ENCODE results near the gene DYNLT3.

DYNLT3 gene, protein sequence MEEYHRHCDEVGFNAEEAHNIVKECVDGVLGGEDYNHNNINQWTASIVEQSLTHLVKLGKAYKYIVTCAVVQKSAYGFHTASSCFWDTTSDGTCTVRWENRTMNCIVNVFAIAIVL

DNA sequence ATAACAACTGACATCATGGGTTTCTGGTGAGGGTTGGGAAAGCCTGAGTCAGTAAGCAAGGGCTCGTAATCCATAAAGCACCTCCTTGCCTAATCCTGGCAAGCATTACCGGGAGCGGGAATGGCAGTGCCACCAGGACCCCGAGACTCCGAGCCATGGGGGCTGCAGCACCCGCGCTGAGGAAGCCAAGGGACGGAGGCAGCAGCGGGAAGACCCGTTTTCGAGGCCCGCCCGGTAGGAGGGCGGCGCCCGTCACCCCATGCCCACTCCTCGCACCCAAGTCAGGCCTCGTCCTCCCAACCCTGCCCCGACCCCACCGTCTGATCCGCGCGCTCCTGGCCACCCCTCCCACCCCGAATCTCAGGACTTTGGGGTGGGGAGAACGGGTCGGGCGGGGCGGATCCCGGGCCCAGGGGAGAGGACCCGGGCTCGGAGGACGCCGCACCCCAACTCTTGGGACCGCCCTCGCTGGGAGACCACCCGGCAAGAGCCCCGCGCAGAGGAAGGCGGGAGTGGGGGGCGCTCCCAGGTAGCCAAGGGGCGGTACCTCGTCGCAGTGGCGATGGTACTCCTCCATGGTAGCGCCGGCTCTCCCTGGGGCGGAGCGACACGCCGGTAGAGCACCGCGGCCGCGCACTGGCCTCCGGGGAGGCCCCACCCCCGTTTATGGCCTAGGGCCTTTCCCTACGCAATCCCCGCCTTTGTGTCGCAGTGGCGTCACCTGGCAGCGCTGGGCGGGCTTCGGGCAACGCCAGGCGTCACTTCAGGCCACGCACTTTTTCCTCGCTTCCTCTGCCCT, at the start of gene DYNLT3:
TSS of gene DYNLT3 (minus strand) at position 638 of the 799 bp plus-strand sequence. CDS start at position 577, 61 bp downstream.
- FAIRE-seq (peak; percentile 73), DNase-seq (ENCODE audit: low spot score) (peak; percentile 66)

DNA sequence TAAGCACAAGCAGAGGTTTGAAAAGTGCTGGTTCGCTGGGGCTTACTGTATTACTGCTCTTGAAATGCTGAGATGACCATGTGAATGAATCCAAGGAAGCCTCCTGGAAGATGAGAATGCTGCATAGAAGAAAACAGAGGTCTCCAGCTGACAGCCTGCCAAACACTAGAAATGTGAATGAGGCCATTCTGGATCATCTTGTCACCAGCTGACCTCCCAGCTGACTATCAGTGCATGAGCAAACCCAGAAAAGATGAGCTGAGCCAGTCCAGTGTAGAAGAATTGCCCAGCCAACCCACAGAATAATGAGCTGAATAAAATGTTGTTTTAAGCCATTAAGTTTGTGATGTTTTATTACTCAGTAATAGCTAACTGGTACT, 49.1 kb upstream of the DYNLT3 start:
- FAIRE-seq (no peak), DNase-seq (ENCODE audit: low spot score) (no peak)

DNA sequence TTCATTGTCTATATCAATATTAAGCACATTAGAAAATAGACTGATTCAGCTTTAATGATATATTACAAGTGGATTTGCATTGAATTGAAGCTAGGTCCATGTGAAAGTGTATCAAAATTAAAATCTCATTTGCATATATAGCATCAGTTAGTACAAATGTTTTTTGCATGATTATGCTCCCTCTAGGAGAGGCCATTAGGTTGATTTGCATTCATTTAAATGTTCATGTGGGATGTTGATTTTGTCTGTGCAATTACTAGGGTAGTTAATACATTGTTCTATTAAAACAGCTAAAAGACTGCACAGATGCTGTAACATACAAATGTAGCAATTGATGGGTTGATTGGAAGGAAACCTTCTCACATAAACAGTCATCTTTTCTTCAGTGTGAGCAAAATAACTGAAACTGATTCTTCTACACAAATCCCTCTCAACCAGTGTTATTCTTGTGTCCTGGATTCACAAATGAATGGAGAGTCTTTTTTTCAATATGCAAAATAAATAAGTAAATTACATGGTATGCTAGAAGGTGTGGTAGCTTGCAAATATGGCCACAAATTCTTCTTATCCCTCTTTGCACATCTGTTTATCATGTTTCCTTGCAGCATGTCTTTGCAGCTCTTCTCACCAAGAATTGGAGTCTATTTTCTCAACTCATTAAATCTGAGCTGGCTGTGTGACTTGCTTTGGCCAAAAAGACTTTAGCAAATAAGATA, 48.6 kb upstream of the DYNLT3 start:
- FAIRE-seq (no peak), DNase-seq (ENCODE audit: low spot score) (no peak)

DNA sequence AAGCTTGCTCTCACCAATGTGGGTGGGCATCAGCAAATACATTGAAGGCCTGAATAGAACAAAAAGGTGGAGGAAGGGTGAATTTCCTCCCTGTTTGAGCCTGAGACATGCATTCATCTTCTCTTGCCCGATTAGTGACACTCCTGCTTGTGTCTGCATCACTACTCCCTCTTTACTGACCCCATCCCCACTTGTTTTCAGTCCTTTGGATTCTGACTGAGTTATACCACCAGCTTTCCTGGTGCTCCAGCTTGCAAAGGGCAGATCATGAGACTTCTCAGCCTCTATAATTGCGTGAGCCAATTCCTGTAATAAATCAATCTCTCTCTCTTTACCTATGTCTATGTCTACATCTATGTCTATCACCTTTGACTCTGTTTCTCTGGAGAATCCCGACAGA, 47.4 kb upstream of the DYNLT3 start:
- DNase-seq (ENCODE audit: low spot score) = no peak
- no peak for FAIRE-seq

DNA sequence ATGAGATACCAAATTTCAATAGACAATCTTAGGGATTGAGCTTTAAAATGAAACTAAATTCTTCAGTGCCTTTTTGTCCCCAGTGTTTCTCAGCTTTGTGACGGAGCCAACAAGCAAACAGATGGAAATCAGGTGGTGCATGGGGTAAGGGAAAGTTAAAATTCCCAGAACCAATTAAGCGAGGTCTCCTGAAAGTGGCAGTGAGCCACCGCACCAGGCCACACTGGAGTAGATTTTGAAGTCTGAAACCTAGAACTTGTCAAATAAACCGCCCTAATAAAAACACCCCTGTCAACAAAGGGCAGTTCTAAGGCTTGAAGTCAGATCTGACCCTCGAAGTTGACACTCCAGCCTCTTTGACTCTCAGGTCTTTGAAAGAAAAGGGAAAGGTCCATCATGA, 40.6 kb upstream of the DYNLT3 start:
- DNase-seq (ENCODE audit: low spot score) (no peak), FAIRE-seq (no peak)

DNA sequence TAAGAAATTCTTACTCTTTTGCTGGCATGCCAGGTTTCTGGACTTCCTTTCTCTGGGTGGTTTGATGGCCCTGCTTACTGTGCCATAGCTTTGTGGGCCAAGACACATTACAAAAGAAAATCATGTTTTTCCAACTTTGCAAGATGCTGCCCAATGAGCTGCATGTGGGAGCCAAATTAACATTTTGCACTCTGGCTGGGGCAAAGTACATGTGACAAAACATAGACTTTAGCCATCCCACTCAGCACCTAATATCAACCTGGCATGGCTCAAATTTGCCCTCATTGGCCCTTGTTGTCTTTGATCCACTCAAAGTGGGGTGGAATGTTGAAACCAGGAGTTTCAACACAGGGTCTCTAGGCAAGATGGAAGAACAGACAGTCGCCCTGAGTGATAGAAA, 40.0 kb upstream of the DYNLT3 start:
- DNase-seq (ENCODE audit: low spot score) (no peak), FAIRE-seq (no peak)

DNA sequence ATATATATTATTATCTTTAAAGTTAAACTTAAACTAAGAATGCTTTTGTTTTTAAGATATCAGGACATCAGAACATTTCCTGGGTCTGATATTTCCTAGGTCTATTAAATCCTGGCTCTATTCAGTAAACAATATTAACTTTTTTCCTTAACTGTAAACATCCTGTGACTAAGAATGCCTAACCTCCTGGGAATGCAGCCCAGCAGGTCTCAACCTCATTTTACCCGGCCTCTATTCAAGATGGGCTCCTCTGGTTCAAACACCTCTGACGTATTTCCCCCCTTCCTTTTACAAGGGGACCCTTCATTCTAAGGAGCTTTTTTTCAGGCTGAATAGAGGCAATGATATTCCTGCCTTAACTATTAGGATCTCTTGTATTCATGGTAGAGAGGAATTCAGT, 35.8 kb upstream of the DYNLT3 start:
- DNase-seq (ENCODE audit: low spot score) = no peak

DNA sequence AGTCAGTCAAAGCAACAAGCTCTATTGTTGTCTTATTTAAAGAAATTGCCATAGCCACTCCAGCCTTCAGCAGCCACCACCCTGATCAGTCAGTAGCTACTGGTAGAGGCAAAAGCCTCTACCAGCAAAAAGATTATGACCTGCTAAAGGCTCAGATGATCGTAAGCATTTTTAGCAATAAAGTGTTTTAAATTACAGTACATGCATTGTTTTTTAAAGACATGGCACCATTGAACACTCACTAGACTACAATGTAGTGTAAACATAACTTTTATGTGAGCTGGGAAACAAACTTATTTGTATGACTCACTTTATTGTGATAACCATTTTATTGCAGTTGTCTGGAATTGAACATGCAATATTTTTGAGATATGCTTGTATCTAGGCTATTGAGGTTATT, 32.3 kb upstream of the DYNLT3 start:
- FAIRE-seq = no peak
- DNase-seq (ENCODE audit: low spot score) = no peak

More for the DNA sequence above, 35.8 kb upstream of the DYNLT3 start:
- FAIRE-seq = no peak

DNA sequence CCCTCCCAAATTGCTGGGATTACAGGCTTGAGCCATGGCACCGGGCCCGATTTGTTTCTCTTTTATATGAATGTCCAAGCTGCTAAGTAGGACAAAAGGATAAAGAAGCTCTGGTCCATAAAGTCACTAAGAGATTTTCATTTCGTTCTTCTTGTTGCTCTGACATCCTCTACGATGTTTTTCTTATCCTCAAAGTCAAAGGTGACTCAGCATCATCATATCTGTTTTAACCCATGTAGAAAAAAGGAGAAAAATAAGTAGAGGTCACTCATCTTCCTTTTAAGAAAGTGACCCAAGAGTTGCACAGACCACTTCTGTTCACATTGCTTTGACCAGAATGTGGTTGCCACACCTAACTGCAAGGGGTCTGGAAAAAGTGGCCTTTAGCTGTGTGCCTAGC, 29.3 kb upstream of the DYNLT3 start:
- FAIRE-seq (no peak), DNase-seq (ENCODE audit: low spot score) (no peak)

DNA sequence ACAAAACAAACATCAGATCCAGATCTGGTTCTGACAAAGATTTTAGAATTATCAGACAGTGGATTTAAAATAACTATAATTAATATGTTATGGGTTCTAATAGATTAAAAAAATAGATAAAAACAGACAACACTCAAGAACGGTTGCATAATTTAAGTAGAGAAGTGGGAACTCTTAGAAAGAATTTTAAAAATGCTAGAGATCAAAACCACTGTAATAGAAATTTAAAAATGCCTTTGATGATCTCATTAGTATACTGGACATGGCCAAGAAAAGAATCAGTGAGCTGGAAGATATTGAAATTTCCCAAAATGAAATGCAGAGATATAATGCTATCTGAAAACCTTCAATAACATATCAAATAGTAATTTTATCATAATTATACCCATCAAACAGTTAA, 28.3 kb upstream of the DYNLT3 start:
- no peak for DNase-seq (ENCODE audit: low spot score)
- FAIRE-seq = peak; percentile 40

DNA sequence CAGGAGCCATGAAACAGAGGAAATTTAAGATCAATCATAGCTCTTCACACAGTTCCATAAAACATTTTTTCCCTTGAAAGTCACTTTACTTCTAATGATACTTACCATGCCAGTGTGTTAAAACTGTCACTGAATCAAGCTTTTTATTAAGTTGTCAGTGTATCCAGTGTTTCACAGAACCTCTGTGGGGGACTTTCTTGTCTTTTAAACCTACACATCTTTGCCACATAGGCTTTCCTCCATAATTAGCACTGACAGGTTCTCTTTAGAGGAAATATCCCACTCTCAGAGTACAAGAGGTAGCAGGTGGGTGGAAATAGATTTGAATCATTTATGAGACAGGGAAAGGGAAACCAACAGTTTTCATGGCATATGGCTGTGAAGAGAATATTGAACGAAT, 25.8 kb upstream of the DYNLT3 start:
- DNase-seq (ENCODE audit: low spot score) (no peak), FAIRE-seq (no peak)

DNA sequence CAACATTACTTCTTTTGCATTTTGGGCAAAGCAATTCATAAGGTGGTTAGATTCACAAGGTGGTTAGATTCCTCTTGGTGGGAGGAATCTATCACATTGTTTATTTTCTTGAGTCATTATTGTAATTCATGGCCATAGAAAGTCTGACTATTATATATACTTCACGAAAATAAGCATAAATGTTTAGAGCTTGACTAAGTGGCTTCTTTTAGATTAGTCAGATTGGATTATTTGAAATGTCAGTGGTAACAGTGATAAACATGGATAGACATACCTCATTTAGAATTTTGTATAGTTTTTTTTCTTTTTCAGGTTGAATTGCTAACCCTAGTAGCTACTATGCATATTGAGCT, 24.9 kb upstream of the DYNLT3 start:
- FAIRE-seq (no peak), DNase-seq (ENCODE audit: low spot score) (no peak)

DNA sequence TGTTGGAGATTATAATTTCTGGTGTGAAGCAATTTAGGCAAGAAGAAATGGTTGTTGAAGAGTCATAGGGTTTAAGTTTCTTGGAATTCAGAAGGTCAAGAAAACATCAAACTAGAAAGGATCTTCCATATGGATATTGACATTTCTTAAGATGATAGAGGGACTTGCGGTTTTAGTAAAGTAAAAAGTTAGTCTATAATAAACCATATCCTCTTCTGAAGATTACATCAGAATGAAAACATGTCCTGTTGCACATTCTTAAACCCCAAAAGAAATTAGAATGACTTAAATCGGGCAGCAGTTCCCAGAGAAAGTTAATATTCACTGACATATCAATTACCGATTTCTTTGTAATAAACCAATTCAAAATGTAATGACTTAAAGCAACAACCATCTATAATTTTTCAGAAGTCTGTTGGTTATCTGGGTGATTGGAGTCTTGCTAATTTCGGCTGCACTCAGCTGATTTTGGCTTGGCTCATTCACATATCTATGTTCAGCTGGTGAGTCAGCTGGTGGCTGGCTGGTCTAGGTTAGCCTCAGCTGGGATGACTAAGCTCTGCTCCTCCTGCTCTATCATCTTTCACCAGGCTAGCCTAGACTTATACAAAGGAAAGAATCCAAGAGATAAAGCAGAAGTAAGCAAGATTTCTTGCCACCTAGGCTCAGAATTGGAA, 24.4 kb upstream of the DYNLT3 start:
- peak; percentile 76 for DNase-seq (ENCODE audit: low spot score)
- FAIRE-seq = peak; percentile 96

DNA sequence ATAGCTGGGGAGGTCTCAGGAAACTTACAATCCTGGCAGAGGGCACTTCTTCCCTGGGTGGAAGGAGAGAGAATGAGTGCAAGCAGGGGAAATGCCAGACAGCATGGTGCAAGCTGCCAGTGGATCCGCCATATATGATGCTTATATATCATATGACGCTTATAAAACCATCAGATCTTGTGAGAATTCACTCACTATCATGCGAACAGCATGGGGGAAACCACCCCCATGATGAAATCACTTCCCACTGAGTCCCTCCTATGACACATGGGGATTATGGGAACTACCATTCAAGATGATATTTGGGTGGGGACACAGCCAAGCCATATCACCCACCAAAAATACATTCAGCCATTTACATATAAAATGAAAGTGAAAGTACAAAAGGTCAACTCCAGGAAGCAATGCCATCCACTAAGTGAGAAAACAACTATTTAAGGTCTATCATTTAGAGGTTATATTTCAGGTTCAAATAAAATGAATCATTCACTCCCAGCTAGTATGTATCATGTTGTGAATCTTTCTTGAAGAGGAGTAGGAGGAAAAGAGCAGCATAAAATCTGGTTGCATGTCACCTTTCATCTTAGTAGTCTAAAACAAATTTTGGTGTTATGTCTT, 20.3 kb upstream of the DYNLT3 start:
- FAIRE-seq (no peak), DNase-seq (ENCODE audit: low spot score) (peak; percentile 6)

DNA sequence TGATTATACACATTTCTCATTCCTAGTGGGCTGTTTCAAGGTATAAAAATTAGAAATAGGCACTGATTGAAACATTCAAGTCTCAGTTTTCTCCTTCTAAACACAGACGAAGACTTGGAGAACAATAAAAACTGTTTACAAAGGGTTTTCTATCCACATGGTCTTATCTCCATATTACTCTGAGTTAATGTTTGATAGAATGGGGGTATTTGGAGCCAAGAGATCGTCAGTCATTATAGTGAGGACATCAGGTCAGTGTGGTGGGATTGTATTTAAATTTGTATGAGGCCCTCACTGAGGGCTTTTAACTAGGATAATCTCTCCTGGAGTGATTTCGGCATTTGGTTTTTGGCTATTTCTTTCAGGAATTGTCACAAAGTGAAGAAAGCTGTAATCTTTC, 16.4 kb upstream of the DYNLT3 start:
- DNase-seq (ENCODE audit: low spot score) = no peak
- FAIRE-seq = no peak

DNA sequence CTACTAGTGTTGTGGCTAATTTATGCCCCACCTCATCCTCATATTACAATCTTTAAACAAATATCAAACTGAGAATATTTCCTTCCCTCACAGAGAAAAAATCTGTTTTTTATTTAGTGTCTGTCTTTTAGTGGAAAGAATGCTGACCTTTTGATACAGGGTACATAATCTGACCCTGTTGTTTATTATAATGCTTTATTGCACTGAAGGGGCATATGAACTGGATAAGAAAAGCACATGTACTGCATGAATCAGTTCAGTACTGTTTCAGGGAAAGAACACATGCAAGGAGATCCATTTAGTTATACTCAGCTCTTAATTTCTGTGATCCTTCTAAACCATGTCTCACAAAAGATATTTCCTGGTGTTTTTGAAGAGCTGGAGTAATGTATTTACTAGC, 15.5 kb upstream of the DYNLT3 start:
- FAIRE-seq (no peak), DNase-seq (ENCODE audit: low spot score) (no peak)

DNA sequence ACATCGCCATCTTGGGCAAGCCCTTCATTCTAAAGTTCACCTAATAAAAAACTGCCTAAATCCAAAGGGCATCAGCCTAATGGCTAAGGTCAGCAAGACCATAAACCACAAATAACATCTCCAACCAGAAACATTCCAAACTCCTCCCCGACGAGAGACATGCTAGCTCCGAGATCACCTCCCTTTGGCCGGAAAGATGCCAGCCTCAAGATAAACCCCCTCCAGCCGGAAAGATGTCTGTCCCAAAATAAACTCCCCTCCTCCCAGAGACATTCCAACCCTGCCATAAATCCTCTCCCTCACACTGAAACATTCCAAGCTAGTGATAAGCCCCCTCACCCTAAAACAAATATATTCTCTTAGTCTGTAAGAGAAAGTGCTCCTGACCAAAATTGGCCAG, 13.3 kb upstream of the DYNLT3 start:
- no peak for FAIRE-seq
- no peak for DNase-seq (ENCODE audit: low spot score)

DNA sequence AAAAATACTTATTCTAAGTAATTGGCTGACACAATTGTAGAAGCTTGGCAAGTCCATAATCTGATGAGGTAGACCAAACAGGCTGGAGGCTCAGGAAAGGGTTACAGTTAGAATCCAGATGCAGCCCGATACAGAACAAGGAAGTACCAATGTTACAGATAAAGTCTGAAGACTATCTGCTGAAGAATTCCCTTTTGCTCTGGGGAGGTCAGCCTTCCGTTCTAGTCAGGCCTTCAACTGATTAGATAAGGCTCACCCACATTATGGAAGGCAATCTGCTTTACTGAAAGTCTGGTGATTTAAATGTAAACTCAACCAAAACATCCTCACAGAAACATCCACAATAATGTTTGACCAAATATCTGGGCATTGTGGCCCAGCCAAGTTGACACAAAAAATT, 7.4 kb upstream of the DYNLT3 start:
- FAIRE-seq = no peak
- DNase-seq (ENCODE audit: low spot score) = no peak

DNA sequence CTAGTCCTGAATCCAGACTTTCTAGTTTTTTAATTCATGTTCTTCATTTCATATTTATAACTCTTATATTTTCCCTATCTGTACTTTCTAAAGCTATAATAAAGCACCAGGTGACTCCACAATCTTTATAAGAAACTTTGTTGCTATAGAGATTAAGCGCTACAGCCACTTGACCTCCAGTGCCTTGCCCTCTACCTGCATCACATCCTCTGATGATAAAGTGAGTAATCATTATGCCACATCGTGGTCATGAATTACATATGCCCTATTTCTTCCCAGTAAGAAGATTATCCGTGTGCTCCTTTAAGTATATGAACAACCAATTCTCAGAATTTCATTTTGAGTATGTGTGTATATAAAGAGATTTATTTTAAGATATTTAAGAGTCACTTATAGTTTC, 6.8 kb upstream of the DYNLT3 start:
- DNase-seq (ENCODE audit: low spot score) (no peak), FAIRE-seq (no peak)

DNA sequence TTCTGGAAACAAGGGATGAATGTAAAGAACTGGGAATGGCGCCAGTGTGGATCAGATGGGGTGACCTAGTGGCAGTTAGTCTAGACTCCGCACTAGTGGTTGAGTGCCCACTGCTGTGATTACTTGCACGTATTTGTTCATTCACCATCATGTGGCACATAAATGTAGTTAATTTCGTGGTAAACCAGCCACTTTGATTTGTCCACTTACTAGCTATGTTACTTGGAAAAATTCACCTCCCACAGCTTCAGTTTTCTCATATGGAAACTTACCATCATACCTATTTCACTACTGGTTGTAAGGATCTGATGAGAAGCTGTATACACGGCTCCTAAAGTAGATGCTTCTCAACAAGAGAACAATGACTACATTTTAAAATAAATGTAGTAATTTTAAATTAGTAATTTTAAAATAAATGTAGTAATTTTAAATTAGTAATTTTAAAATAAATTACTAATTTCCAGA, 394 bp upstream of the DYNLT3 start:
- FAIRE-seq (peak; percentile 57), DNase-seq (ENCODE audit: low spot score) (no peak)

DNA sequence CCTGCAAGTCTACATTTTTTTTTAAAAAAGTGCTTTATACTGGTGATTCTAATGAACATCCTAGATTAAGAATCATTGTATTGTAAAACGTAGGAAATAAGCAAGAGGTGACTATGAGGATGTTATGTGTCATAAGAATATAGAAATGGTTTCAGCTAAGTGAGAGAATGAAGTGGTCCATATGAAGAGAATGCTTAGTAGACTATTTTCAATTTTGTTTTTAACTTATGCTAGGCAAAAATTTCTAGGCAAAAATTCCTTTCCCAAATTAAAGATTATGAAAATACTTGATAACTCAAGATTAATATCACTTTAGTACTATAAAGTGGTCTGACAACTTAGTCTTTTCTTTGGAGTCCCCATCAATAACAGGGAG, 825 bp downstream of the DYNLT3 start:
- DNase-seq (ENCODE audit: low spot score) (no peak), FAIRE-seq (no peak)

DNA sequence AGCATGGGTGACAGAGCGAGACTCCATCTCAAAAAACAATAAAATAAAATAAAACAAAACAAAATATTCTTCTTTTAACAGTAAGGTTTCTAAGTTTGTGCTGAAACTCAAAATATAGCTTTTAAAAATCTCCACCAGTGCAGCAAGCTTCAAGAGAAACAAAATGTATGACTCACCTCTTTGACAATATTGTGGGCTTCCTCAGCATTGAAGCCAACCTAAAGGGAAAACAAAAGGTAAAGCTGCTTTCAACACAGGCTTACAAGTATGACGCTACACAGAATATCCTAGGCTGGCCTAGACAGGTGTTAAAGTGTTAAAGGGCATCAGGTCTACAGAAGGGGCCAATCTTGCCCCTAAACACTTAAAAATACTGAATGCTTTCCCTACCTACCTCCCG, 1.2 kb downstream of the DYNLT3 start:
- no peak for DNase-seq (ENCODE audit: low spot score)
- FAIRE-seq = no peak
